HG02642 (cell line): ENCODE data around the gene C2orf72.
"Not testable (repeated sequence)": the region's sequence is repeated elsewhere in the genome, so short reads cannot be mapped to it uniquely, and the experiment has no call there.

ENCODE experiments used
- ATAC-seq: cut with Tn5 transposase; IDR thresholded peaks from one replicate; pipeline ENCODE4 v1.9.1; 2021; ENCODE audit warnings: mild to moderate bottlenecking; ENCODE audit not compliant: unreplicated experiment, poor library complexity

C2orf72 gene

GRCh38 chr2:231012463-231012862 lies 24.9 kb upstream of the C2orf72 start:
- ATAC-seq, result no peak

DNA sequence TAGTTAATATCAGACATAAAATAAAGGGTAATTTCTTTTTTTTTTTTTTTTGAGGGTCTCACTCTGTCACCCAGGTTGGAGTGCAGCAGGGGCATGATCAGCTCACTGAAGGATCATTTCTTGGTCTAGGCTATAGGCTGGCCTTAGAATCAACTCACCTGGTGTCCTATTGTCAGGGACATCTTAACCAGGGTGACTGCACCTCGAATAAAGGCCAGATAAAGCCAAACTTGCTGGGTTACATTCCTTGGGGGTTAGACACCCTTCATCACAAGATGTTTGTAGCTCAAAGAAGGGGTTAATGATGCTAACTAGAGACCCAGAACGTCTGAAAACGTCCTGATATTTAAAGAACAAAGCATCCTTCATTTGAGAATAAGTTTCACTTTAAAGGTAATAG lies 23.5 kb upstream of the C2orf72 start:
- ATAC-seq, result no peak

DNA sequence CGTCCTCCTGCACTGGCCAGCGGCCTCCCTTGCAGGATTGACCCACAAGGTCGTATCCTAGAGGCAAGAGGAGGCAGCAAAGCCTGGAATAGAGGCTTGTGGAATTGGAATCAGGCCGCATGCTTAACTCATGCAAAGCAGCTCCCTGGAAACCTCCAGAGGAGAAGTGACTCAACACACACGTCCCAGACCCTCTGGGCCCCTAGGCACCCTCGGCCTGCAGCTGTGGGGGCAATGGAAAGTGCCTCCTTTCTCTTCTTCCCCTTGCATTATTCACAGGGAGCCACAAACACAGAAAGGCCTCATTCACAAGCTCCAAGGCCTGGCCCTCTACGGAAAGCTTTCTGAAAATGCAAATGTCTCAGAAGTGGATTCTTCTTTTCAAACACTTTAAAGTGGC lies 21.8 kb upstream of the C2orf72 start:
- no peak for ATAC-seq

- ATAC-seq, result no peak
Observed at GRCh38 chr2:231015926-231016325, 21.4 kb upstream of the C2orf72 start.

DNA sequence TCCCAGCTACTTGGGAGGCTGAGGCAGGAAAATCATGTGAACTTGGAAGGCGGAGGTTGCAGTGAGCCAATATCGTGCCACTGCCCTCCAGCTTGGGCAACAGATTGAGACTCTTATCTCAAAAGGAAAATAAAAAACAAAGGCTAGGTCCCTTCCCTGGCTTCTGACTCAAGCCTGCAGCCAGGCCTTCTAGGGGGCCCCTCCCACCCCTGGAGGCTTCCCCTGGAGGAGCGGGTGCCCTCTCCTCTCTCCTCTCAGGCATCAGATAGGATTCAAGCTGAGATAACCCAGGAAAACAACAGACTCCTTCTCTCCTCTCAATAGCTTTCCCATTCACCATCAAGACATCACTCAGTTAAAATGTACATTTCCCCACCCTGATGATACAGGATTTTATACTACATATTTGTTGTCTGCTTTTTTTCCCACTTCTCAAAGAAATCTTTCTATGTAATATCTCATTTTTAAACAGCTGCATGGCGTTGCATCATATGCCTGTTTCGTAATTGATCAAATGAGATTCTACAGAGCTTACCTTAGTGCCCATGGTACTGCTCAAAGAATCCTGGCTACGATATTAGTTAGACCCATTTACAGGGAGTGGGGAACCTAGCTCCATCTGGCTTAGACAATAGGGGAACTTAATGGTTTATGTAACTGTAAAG lies 20.6 kb upstream of the C2orf72 start:
- no peak for ATAC-seq

DNA sequence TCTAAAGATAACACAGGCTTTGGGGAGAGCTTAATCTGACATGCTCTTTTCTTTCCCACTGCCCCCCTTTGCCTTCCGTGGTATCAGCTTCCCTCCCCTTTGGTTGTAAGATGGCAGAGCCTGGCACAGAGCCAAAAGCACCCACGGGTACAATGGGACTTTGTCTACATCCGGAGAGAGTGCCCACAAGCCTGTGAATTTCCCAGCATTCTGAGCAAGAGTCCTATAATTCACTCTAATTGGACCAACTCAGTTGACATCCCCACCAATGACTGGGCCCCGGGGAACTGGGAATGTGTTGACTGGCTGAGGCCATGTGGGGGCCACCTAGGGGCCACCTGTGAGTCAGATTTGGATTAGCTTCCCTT lies 20.1 kb upstream of the C2orf72 start:
- no peak for ATAC-seq

GRCh38 chr2:231018184-231018583 lies 19.1 kb upstream of the C2orf72 start:
- ATAC-seq, result no peak

DNA sequence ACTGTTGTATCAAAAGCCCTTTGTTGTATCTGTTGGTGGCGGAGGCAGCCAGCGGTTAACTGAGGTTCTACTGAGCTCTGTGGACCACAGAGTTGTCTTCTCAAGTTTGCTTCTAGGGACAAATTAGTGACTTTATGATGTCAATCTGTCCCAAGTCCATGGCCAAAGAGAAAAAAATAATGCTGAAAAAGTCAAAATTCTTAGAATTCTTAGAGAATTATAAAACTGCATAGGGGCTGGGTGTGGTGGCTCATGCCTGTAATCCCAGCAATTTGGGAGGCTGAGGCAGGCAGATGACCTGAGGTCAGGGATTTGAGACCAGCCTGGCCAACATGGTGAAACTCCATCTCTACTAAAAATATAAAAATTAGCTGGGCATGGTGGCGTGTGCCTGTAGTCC lies 12.3 kb upstream of the C2orf72 start:
- ATAC-seq, result not testable (repeated sequence)

GRCh38 chr2:231028889-231029288 lies 8.4 kb upstream of the C2orf72 start:
- no peak for ATAC-seq

- no peak for ATAC-seq
Observed at GRCh38 chr2:231029563-231029962, 7.8 kb upstream of the C2orf72 start.

- no peak for ATAC-seq
Observed at GRCh38 chr2:231030725-231031124, 6.6 kb upstream of the C2orf72 start.

DNA sequence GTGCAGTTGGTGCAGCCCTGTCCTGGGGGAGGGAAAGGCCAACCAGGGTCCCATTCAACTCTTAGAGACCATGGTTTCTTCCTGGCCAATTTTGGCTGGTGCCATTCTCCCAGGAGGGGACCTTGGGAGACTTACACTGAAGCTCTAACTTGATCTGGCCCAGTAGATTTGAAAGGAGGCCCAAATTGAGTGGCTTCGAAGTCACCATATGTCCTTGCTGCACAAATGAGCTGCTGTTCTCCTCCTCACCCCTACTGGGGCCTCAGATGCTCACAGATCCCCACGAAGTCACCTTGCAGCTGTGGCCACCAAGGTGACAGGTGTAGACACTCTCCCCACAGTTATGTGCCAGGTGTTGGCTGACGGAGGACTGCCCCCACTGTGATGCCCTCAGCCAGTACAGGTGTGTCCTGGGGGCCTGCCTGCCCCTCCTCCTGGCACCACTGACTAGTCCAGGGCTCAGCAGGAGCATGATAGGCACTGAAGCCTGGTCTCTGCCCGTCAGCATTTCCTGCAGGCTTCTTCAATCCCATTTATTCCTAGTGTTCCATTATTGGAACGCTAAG lies 4.7 kb upstream of the C2orf72 start:
- ATAC-seq, result no peak

DNA sequence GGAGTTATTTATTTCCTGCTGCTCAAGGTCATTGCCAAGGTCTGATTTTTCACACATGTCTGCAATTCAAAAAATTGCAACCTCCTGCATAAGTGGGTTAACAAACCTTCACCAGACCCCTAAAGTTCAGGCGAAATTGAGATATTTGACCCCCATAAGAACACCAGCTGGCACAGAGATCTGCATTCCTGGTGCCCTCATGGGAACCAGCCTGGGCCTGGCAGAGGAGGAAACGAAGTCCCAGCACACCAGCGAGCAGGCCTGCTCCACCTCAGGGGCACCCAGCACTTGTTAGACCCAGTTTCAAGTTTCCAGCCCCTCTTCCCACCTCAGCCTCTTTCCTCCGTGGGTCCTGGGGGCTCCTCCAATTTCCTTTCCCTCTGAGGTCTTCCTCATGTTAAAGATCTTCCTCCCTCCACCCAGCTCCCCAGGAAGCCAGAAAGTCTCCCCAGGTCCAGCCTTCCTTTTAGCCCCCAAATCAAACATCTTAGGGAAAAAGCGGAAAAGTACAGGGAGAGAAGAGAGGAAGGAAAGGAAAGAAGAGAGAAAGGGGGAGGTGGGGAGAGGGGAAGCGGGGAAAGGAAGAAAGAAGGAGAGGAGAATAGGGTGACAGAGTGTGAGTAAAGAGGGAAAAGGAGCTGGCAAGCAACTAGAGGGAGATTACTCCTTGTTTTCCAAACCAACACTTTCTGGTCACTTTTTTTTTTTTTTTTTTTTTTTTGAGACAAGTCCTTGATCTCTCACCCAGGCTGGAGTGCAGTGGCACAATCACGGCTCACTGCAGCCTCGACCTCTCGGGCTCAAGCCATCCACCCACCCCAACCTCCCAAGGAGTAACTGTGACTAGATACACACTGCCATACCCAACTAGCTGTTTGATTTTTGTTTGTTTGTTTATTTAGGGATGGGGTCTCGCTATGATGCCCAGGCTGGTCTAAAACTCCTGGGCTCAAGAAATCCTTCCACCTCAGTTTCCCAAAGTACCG lies 3.9 kb upstream of the C2orf72 start:
- no peak for ATAC-seq

DNA sequence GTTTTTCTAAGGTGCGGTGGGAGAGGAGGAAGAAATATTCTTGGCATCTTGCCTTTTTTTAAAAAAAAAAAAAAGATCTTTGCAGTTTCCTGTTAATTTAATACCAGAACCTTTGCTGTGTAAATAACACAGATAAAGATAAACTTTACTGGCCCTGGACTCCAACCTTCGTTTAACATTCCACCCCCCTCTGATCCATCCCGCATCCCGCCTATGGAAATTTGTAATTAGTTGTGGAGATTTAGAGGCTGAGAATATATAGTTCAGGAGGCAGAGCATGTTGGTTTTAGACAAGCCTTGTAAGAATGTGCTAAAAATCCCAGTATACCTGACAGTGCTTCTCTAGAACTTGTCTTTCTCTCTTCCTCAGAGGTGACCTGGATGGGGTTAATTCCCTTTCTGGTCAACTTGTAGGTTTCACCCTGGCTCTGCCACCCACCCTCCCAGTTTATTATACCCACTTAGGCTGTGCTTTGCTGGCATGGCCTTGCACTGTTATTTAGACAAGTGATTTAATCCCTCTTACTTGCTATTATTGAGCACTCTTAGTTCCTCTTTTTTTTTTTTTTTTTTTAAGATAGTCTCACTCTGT lies 2.9 kb upstream of the C2orf72 start:
- ATAC-seq, result no peak

GRCh38 chr2:231036131-231036530 lies 1.2 kb upstream of the C2orf72 start:
- ATAC-seq, result no peak

DNA sequence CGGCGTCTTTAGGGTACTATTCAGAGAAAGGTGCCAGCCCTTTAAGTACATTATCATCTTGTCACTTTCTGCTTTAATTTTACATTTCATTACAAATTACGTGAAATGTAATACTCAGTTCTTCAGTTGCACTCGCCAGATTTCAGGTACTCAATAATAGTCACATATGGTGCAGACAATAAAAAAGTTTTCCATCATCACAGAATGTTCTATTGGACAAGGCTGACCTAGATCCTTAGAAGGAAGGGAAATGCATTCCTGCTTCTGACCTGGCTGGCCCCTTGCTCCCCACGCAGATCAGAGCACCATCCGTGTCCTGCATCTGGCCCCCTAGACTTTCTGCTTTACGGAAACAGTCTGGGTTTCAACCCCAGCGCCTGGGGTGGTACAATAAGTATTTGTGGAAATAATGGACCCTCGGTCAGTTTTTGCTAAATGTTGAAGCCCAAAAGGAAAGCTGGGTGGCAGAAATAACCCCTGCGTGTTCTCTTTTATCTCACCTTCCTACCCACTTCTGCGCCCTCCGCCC lies 681 bp upstream of the C2orf72 start:
- ATAC-seq, result no peak

GRCh38 chr2:231037731-231038482 lies 584 bp downstream of the C2orf72 start:
- no peak for ATAC-seq

- ATAC-seq, result no peak
Observed at GRCh38 chr2:231038483-231039293, 1.4 kb downstream of the C2orf72 start.

GRCh38 chr2:231039294-231039664 lies 2.0 kb downstream of the C2orf72 start:
- no peak for ATAC-seq
